ENCODE data around the gene LMAN2L. TPM values are rescaled to one million over a fixed set of nuclear protein-coding genes. Genes with fewer than 3 reads are reported as not detected.

LMAN2L gene
- total and polyA plus RNA-seq, 8 donors, result 1.4 to 17.1 (median 6.0) TPM

GRCh38 chr2:96787411-96787810, 47.5 kb upstream of the LMAN2L start:
- Histone ChIP-seq H3K4me3 (no peak overlapping the region), H3K9me3 (no peaks in the 10 kb centered on the region), H3K36me3 (no peaks in the 10 kb centered on the region), H3K27me3 (no peaks in the 10 kb centered on the region), H3K4me1 (peaks cover 20 to 39% (median 27%) of the 10 kb centered on the region in 4 donors), H3K27ac (peak overlapping the region; percentile 44 to 69 (median 64))
- TF ChIP-seq EP300 (IDR thresholded peaks at IDR 0.05) (no peak), CTCF (IDR thresholded peaks at IDR 0.05) (no peak), POLR2AphosphoS5 (IDR thresholded peaks at IDR 0.05) (no peak), POLR2A (IDR thresholded peaks at IDR 0.05) (no peak)
- WGBS, 5 donors, result 89 to 96% (median 93%) methylated on average over 3 of the region's 3 CpGs
- intact Hi-C loops (cut with DNase I; ENCODE audit: low total_unique reads), result no loop called here
- no peak for DNase-seq

GRCh38 chr2:96783388-96783787, 43.5 kb upstream of the LMAN2L start:
- Histone ChIP-seq H3K27ac (no peak overlapping the region), H3K9me3 (no peaks in the 10 kb centered on the region), H3K27me3 (no peaks in the 10 kb centered on the region), H3K36me3 (peaks cover 0 to 5% (median 0%) of the 10 kb centered on the region in 4 donors), H3K4me1 (peaks cover 15 to 28% (median 20%) of the 10 kb centered on the region in 4 donors), H3K4me3 (no peak overlapping the region)
- intact Hi-C loops (cut with DNase I; ENCODE audit: low total_unique reads), result no loop called here
- WGBS, 5 donors, result 79 to 87% (median 81%) methylated on average over 4 of the region's 4 CpGs
- no peak for DNase-seq
- TF ChIP-seq POLR2AphosphoS5 (IDR thresholded peaks at IDR 0.05), result no peak
- no peak for TF ChIP-seq EP300 (IDR thresholded peaks at IDR 0.05)
- no peak for TF ChIP-seq POLR2A (IDR thresholded peaks at IDR 0.05)
- no peak for TF ChIP-seq CTCF (IDR thresholded peaks at IDR 0.05)

GRCh38 chr2:96775160-96775559, 35.3 kb upstream of the LMAN2L start:
- Histone ChIP-seq H3K4me1 (peaks cover 20 to 48% (median 32%) of the 10 kb centered on the region in 4 donors), H3K27ac (no peak overlapping the region), H3K4me3 (no peak overlapping the region), H3K27me3 (no peaks in the 10 kb centered on the region), H3K36me3 (peaks cover 0 to 25% (median 0%) of the 10 kb centered on the region in 4 donors), H3K9me3 (no peaks in the 10 kb centered on the region)
- intact Hi-C loops (cut with DNase I; ENCODE audit: low total_unique reads), result no loop called here
- WGBS, 5 donors, result 0 to 81% (median 31%) methylated on average over 1 of the region's 1 CpG
- DNase-seq, result no peak
- TF ChIP-seq POLR2A (IDR thresholded peaks at IDR 0.05) (no peak), POLR2AphosphoS5 (IDR thresholded peaks at IDR 0.05) (no peak), CTCF (IDR thresholded peaks at IDR 0.05) (no peak), EP300 (IDR thresholded peaks at IDR 0.05) (no peak)

- H3K27ac ChIP-seq, result peak overlapping the region; percentile 22 to 72 (median 50)
- peak overlapping the region; percentile 24 to 43 (median 36) for H3K4me3 ChIP-seq
- TF ChIP-seq POLR2AphosphoS5 (IDR thresholded peaks at IDR 0.05), result peak in 1 of 3 donors; percentile 37
- TF ChIP-seq EP300 (IDR thresholded peaks at IDR 0.05), result no peak
- no peak for TF ChIP-seq CTCF (IDR thresholded peaks at IDR 0.05)
- TF ChIP-seq POLR2A (IDR thresholded peaks at IDR 0.05), result no peak
- H3K4me1 ChIP-seq, result peaks cover 20 to 57% (median 36%) of the 10 kb centered on the region in 4 donors
- WGBS, 5 donors, result 22 to 37% (median 27%) methylated on average over 7 of the region's 7 CpGs
- intact Hi-C loops (cut with DNase I; ENCODE audit: low total_unique reads), result no loop called here
- H3K9me3 ChIP-seq, result no peaks in the 10 kb centered on the region
- H3K36me3 ChIP-seq, result peaks cover 0 to 23% (median 0%) of the 10 kb centered on the region in 4 donors
- H3K27me3 ChIP-seq, result no peaks in the 10 kb centered on the region
- peak; percentile 33 to 67 for DNase-seq
Measured at GRCh38 chr2:96773922-96774321, 34.1 kb upstream of the LMAN2L start.
